HCT116 (cell line): Measurements from ENCODE around the gene KLHL40. TPM values are rescaled to one million over a fixed set of nuclear protein-coding genes. Genes with fewer than 3 reads are reported as not detected.

ENCODE experiments used
- ATAC-seq: fragments of 200-7000 bp; cut with Tn5 transposase; 2 replicates; pipeline ENCODE4 v1.9.1; 2020; ENCODE audit warnings: mild to moderate bottlenecking, moderate library complexity
- BruUV-seq: library from RNA; stranded (reverse); fragments of 400-500 nt; replicated peaks from 2 replicates; lab custom pipeline; 2021; lab: Mats Ljungman, UMichigan
- CTCF ChIA-PET: fragments of 300-600 bp; sonication (Branson Sonifier 250); formaldehyde crosslinking; loops from one replicate; lab custom pipeline; 2021; ENCODE audit warnings: antibody characterized with exemption; lab: Charles Lee
- POLR2A ChIA-PET: fragments of 300-600, 350-600 bp; sonication (Branson Sonifier 250); formaldehyde crosslinking; loops from one replicate; lab custom pipeline; 2021; ENCODE audit warnings: antibody characterized with exemption; lab: Charles Lee
- RAD21 ChIA-PET, 2 experiments: fragments of 300-600 bp; sonication (Branson Sonifier 250); formaldehyde crosslinking; loops; one replicate each; lab custom pipeline; 2023; ENCODE audit warnings: low total read pairs in 2 of 2; ENCODE audit not compliant: uncharacterized antibody in 2 of 2, unreplicated experiment in 2 of 2, low non-redundant PET in 1 of 2; lab: Charles Lee
- DNase-seq: peaks from one replicate; pipeline ENCODE4 v3.0.0-alpha.2; 2010; ENCODE audit warnings: low read depth, low spot score
- H2AFZ ChIP-seq: fragments of 200-600 bp; shearing (Covaris generic), sonication (generic); 2 replicates; pipeline ENCODE4 v1.6.1; 2017; ENCODE audit warnings: low read depth, mixed run types, mixed read lengths, antibody characterized with exemption, low read length; ENCODE audit not compliant: poor library complexity, severe bottlenecking
- H3K27ac ChIP-seq: 2 replicates; pipeline ENCODE4 v1.5.1; 2012; ENCODE audit warnings: low read depth, low read length
- H3K27me3 ChIP-seq: fragments of 200-600 bp; sonication (generic); 2 replicates; pipeline ENCODE4 v1.6.1; 2016; ENCODE audit warnings: mixed run types, low read length, mixed read lengths; ENCODE audit not compliant: insufficient read depth
- H3K36me3 ChIP-seq, 2 experiments: fragments of 200-500 bp in 1 of 2; fragments of 200-600 bp in 1 of 2; sonication (Bioruptor generic) in 1 of 2; sonication (generic) in 1 of 2; 2 replicates each; pipeline versions ENCODE4 v1.5.1 to v1.6.1; 2014 to 2016; ENCODE audit warnings: low read length in 2 of 2, inconsistent platforms in 1 of 2, mixed read lengths in 1 of 2, mixed run types in 1 of 2; ENCODE audit not compliant: insufficient read depth in 2 of 2, control insufficient read depth in 1 of 2
- H3K4me1 ChIP-seq, 2 experiments: fragments of 200-600 bp in 1 of 2; sonication (generic) in 1 of 2; 2 replicates each; pipeline versions ENCODE4 v1.5.1 to v1.6.1; 2012 to 2017; ENCODE audit warnings: low read length in 2 of 2, inconsistent platforms in 1 of 2, mild to moderate bottlenecking in 1 of 2, mixed read lengths in 1 of 2, mixed run types in 1 of 2, moderate library complexity in 1 of 2; ENCODE audit not compliant: insufficient read depth in 2 of 2, control insufficient read depth in 1 of 2
- H3K4me2 ChIP-seq: fragments of 200-600 bp; sonication (generic); 2 replicates; pipeline ENCODE4 v1.6.1; 2017; ENCODE audit warnings: mixed run types, low read length, mixed read lengths
- H3K4me3 ChIP-seq, 2 experiments: fragments of 200-600 bp in 1 of 2; sonication (generic) in 1 of 2; replicated peaks in 1 of 2; 2 replicates each; pipeline ENCODE4 v1.5.1; 2011 to 2016; ENCODE audit warnings: low read length in 2 of 2, control low read depth in 1 of 2, low read depth in 1 of 2, mild to moderate bottlenecking in 1 of 2, mixed read lengths in 1 of 2, mixed run types in 1 of 2
- H3K79me2 ChIP-seq: fragments of 200-600 bp; sonication (generic); 2 replicates; pipeline ENCODE4 v1.6.1; 2017; ENCODE audit warnings: mild to moderate bottlenecking, mixed run types, low read length, moderate library complexity, mixed read lengths; ENCODE audit not compliant: insufficient read depth
- H3K9ac ChIP-seq: fragments of 200-600 bp; sonication (generic); 2 replicates; pipeline ENCODE4 v1.6.1; 2016; ENCODE audit warnings: low read length, mixed read lengths
- H3K9me2 ChIP-seq: fragments of 200-600 bp; sonication (generic), shearing (Covaris generic); 2 replicates; pipeline ENCODE4 v1.6.1; 2017; ENCODE audit warnings: mixed run types, mild to moderate bottlenecking, moderate library complexity; ENCODE audit not compliant: insufficient read depth
- H3K9me3 ChIP-seq, 2 experiments: fragments of 200-500 bp in 1 of 2; fragments of 200-600 bp in 1 of 2; sonication (Bioruptor generic) in 1 of 2; sonication (generic) in 1 of 2; 2 replicates each; pipeline ENCODE4 v1.6.1; 2014 to 2017; ENCODE audit warnings: low read length in 2 of 2, mixed read lengths in 2 of 2, inconsistent platforms in 1 of 2, low read depth in 1 of 2, mild to moderate bottlenecking in 1 of 2, mixed run types in 1 of 2, moderate library complexity in 1 of 2; ENCODE audit not compliant: control insufficient read depth in 1 of 2, insufficient read depth in 1 of 2
- H4K20me1 ChIP-seq: fragments of 200-600 bp; sonication (generic), shearing (Covaris generic); 2 replicates; pipeline ENCODE4 v1.6.1; 2017; ENCODE audit warnings: mixed run types, mild to moderate bottlenecking, moderate library complexity; ENCODE audit not compliant: insufficient read depth
- ATF3 ChIP-seq: IDR thresholded peaks from 2 replicates; pipeline ENCODE4 v1.6.1; 2012
- EGR1 ChIP-seq: IDR thresholded peaks from 2 replicates; pipeline ENCODE4 v1.6.1; 2012; ENCODE audit warnings: low read depth
- ELF1 ChIP-seq: IDR thresholded peaks from 2 replicates; pipeline ENCODE4 v1.6.1; 2012; ENCODE audit warnings: low read depth, borderline replicate concordance
- EZH2 ChIP-seq: fragments of 200-600 bp; sonication (generic); IDR thresholded peaks from 2 replicates; pipeline ENCODE4 v1.6.1; 2017; ENCODE audit warnings: antibody characterized with exemption, mixed run types
- EZH2phosphoT487 ChIP-seq: fragments of 200-600 bp; IDR thresholded peaks from 2 replicates; pipeline ENCODE4 v1.6.1; 2018; ENCODE audit warnings: antibody characterized with exemption, borderline replicate concordance
- FOSL1 ChIP-seq: IDR thresholded peaks from 2 replicates; pipeline ENCODE4 v1.6.1; 2012; ENCODE audit warnings: low read depth
- JUND ChIP-seq: IDR thresholded peaks from 2 replicates; pipeline ENCODE4 v1.6.1; 2012
- MAX ChIP-seq: IDR thresholded peaks from 2 replicates; pipeline ENCODE4 v1.6.1; 2012
- POLR2A ChIP-seq: IDR thresholded peaks from 2 replicates; pipeline ENCODE4 v1.7.0; 2011; ENCODE audit warnings: borderline replicate concordance; ENCODE audit not compliant: insufficient read depth, insufficient read length; ENCODE audit errors: extremely low read depth
- POLR2AphosphoS5 ChIP-seq: IDR thresholded peaks from 2 replicates; pipeline ENCODE4 v1.6.1; 2011; ENCODE audit warnings: mild to moderate bottlenecking, low read depth, low read length, moderate library complexity
- RAD21 ChIP-seq: IDR thresholded peaks from 2 replicates; pipeline ENCODE4 v1.6.1; 2012; ENCODE audit warnings: low read depth, mild to moderate bottlenecking
- SIN3A ChIP-seq: IDR thresholded peaks from 2 replicates; pipeline ENCODE4 v1.6.1; 2012; ENCODE audit warnings: low read depth
- SP1 ChIP-seq: IDR thresholded peaks from 2 replicates; pipeline ENCODE4 v1.6.1; 2012; ENCODE audit warnings: low read depth
- SRF ChIP-seq: IDR thresholded peaks from 2 replicates; pipeline ENCODE4 v1.6.1; 2012; ENCODE audit warnings: low read depth
- ZBTB33 ChIP-seq: IDR thresholded peaks from 2 replicates; pipeline ENCODE4 v1.6.1; 2011; ENCODE audit warnings: mild to moderate bottlenecking, low read length, moderate library complexity; ENCODE audit not compliant: insufficient replicate concordance; ENCODE audit errors: extremely low read depth
- ZFX ChIP-seq: fragments of 450-650 bp; IDR thresholded peaks from 2 replicates; pipeline ENCODE4 v1.6.1; 2017
- ZNF274 ChIP-seq: fragments of 200-500 bp; sonication (Bioruptor generic); IDR thresholded peaks from 2 replicates; pipeline ENCODE4 v1.6.1; 2014; ENCODE audit warnings: mild to moderate bottlenecking, low read depth, low read length, inconsistent platforms
- intact Hi-C: fragments of 100-400 bp; cut with micrococcal nuclease; formaldehyde crosslinking; loops from 2 replicates; pipeline ENCODE4 v1.10.0; 2022
- total RNA-seq: library from RNA; stranded (reverse); gene quantifications from one replicate; pipeline ENCODE4 v1.2.1, GENCODE V29; 2021; ENCODE audit not compliant: unreplicated experiment
- TF ChIP-seq, protein P1 (sequence below), 3 experiments: fragments of 200-600 bp in 1 of 3; sonication (generic) in 1 of 3; IDR thresholded peaks in 2 of 3; conservative IDR thresholded peaks in 1 of 3; 2 replicates each; pipeline ENCODE4 v1.5.1; 2012 to 2017; ENCODE audit warnings: low read depth in 2 of 3, low read length in 2 of 3, antibody characterized with exemption in 1 of 3, borderline replicate concordance in 1 of 3, control low read depth in 1 of 3, mild to moderate bottlenecking in 1 of 3, mixed read lengths in 1 of 3, mixed run types in 1 of 3, moderate library complexity in 1 of 3; ENCODE audit not compliant: insufficient read depth in 1 of 3

Gene KLHL40
- total RNA-seq, 1 experiment from 2014 or later: not detected

DNA sequence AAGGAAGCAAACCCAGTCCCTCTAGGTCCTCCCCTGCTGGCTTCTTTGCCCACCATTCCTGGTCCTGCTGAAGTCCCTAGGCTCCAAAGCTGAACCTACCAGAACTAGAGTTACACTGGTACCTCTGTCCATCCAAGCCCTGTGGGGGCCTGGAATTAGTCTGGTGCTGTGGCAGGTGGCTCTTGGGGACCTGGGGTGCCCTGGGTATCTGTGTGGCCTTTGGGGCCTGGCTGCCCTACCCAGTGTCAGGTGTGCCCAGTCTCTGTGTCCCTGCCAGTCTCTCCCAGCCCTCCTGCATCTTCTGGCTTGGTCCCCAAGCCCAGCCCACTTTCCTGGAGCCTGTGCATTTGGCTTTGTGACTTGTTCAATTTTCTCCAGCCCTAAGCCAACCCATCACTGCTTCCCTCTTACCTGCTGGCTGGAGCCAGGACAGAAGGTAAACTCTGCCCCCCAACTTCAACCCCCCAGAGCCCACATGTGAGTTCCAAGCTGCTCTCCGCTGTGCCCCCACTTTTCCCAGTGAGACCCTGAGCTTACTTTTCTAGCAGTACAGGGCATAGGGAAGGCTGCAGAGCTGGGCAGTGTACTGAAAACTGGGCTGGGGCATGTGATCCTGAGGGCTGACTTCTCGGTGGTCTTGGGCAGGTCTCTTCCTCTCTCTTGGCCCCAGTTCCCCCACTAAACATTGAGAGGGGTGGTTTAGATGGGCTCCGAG lies 45.5 kb downstream of the KLHL40 start:
- H3K9ac ChIP-seq: no peak overlapping the region
- no peak for ATAC-seq
- H3K4me2 ChIP-seq: no peak overlapping the region
- ChIA-PET POLR2A (no interaction called here), RAD21 (no interaction called here), CTCF (no interaction called here)
- intact Hi-C loops: no loop called here
- DNase-seq: no peak
- H3K36me3 ChIP-seq: no peaks in the 10 kb centered on the region
- no peaks in the 10 kb centered on the region for H3K27me3 ChIP-seq
- H3K27ac ChIP-seq: no peak overlapping the region
- no peaks in the 10 kb centered on the region for H4K20me1 ChIP-seq
- H3K9me2 ChIP-seq: no peaks in the 10 kb centered on the region
- no peaks in the 10 kb centered on the region for H3K4me1 ChIP-seq
- TF ChIP-seq EZH2 (no peak), POLR2AphosphoS5 (no peak), ATF3 (no peak), ZNF274 (no peak), RAD21 (no peak), ZBTB33 (no peak), SRF (no peak), ZFX (no peak), POLR2A (no peak), EZH2phosphoT487 (no peak), MAX (no peak), ELF1 (no peak), FOSL1 (no peak), EGR1 (no peak), SIN3A (no peak), SP1 (no peak), JUND (no peak)
- TF ChIP-seq, protein P1, sequence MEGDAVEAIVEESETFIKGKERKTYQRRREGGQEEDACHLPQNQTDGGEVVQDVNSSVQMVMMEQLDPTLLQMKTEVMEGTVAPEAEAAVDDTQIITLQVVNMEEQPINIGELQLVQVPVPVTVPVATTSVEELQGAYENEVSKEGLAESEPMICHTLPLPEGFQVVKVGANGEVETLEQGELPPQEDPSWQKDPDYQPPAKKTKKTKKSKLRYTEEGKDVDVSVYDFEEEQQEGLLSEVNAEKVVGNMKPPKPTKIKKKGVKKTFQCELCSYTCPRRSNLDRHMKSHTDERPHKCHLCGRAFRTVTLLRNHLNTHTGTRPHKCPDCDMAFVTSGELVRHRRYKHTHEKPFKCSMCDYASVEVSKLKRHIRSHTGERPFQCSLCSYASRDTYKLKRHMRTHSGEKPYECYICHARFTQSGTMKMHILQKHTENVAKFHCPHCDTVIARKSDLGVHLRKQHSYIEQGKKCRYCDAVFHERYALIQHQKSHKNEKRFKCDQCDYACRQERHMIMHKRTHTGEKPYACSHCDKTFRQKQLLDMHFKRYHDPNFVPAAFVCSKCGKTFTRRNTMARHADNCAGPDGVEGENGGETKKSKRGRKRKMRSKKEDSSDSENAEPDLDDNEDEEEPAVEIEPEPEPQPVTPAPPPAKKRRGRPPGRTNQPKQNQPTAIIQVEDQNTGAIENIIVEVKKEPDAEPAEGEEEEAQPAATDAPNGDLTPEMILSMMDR (IDR thresholded peaks at IDR 0.05 in 2 of 3, conservative IDR thresholded peaks at IDR 0.05 in 1 of 3; ENCODE audit: borderline replicate concordance in 1 of 3, insufficient read depth in 1 of 3, low read depth in 2 of 3, low read length in 2 of 3): no peak
- no TSS peak for BruUV-seq
- no peaks in the 10 kb centered on the region; a peak in 1 of 4 replicates for H3K9me3 ChIP-seq
- H3K4me3 ChIP-seq: no peak overlapping the region
- no peaks in the 10 kb centered on the region for H3K79me2 ChIP-seq
- H2AFZ ChIP-seq: no peak overlapping the region
